ENCODE measurements around the gene TPCN1. TPM values are rescaled to one million over a fixed set of nuclear protein-coding genes. Genes with fewer than 3 reads are reported as not detected.
A peak's percentile ranks its signal among the peaks of the same experiment; 100 is the strongest.

TPCN1 gene
- total RNA-seq, 1 donor from 2014 or later = 31.0 TPM

GRCh38 chr12:113291586-113291985, 70.3 kb downstream of the TPCN1 start:
- intact Hi-C loops (cut with micrococcal nuclease) = no loop called here
- H3K27ac Mint-ChIP-seq = no peak overlapping the region
- peaks cover 40% of the 10 kb centered on the region for H3K36me3 Mint-ChIP-seq (ENCODE audit: low read depth)
- no peaks in the 10 kb centered on the region for H3K27me3 Mint-ChIP-seq
- DNase-seq = no peak
- H3K9me3 Mint-ChIP-seq = no peaks in the 10 kb centered on the region
- H3K4me3 Mint-ChIP-seq = no peak overlapping the region
- H3K4me1 Mint-ChIP-seq = no peaks in the 10 kb centered on the region

GRCh38 chr12:113292091-113292490, 70.8 kb downstream of the TPCN1 start:
- Mint-ChIP-seq H3K4me3 (no peak overlapping the region), H3K9me3 (no peaks in the 10 kb centered on the region), H3K36me3 (ENCODE audit: low read depth) (peaks cover 42% of the 10 kb centered on the region), H3K4me1 (no peaks in the 10 kb centered on the region), H3K27ac (no peak overlapping the region), H3K27me3 (no peaks in the 10 kb centered on the region)
- DNase-seq = no peak
- intact Hi-C loops (cut with micrococcal nuclease) = no loop called here

GRCh38 chr12:113292547-113292946, 71.3 kb downstream of the TPCN1 start:
- H3K27me3 Mint-ChIP-seq = no peaks in the 10 kb centered on the region
- peaks cover 42% of the 10 kb centered on the region for H3K36me3 Mint-ChIP-seq (ENCODE audit: low read depth)
- intact Hi-C loops (cut with micrococcal nuclease) = no loop called here
- no peak overlapping the region for H3K4me3 Mint-ChIP-seq
- no peak overlapping the region for H3K27ac Mint-ChIP-seq
- DNase-seq = no peak
- H3K4me1 Mint-ChIP-seq = no peaks in the 10 kb centered on the region
- H3K9me3 Mint-ChIP-seq = no peaks in the 10 kb centered on the region

GRCh38 chr12:113293100-113293499, 71.8 kb downstream of the TPCN1 start:
- Mint-ChIP-seq H3K27me3 (no peaks in the 10 kb centered on the region), H3K27ac (no peak overlapping the region), H3K9me3 (no peaks in the 10 kb centered on the region), H3K36me3 (ENCODE audit: low read depth) (peaks cover 42% of the 10 kb centered on the region), H3K4me1 (no peaks in the 10 kb centered on the region), H3K4me3 (no peak overlapping the region)
- no peak for DNase-seq
- intact Hi-C loops (cut with micrococcal nuclease) = no loop called here

GRCh38 chr12:113295886-113296556, 74.8 kb downstream of the TPCN1 start:
- DNase-seq = no peak
- Mint-ChIP-seq H3K4me3 (no peak overlapping the region), H3K27ac (no peak overlapping the region), H3K27me3 (no peaks in the 10 kb centered on the region), H3K36me3 (ENCODE audit: low read depth) (peaks cover 41% of the 10 kb centered on the region), H3K4me1 (peaks cover 3% of the 10 kb centered on the region), H3K9me3 (no peaks in the 10 kb centered on the region)
- intact Hi-C loops (cut with micrococcal nuclease) = no loop called here

GRCh38 chr12:113296557-113297213, 75.4 kb downstream of the TPCN1 start:
- Mint-ChIP-seq H3K27ac (no peak overlapping the region), H3K4me1 (peaks cover 3% of the 10 kb centered on the region), H3K4me3 (no peak overlapping the region), H3K9me3 (no peaks in the 10 kb centered on the region), H3K36me3 (ENCODE audit: low read depth) (peaks cover 40% of the 10 kb centered on the region), H3K27me3 (no peaks in the 10 kb centered on the region)
- DNase-seq = no peak
- intact Hi-C loops (cut with micrococcal nuclease) = no loop called here

GRCh38 chr12:113297214-113297587, 75.9 kb downstream of the TPCN1 start:
- Mint-ChIP-seq H3K9me3 (no peaks in the 10 kb centered on the region), H3K4me1 (peaks cover 3% of the 10 kb centered on the region), H3K4me3 (no peak overlapping the region), H3K27me3 (no peaks in the 10 kb centered on the region), H3K36me3 (ENCODE audit: low read depth) (peaks cover 39% of the 10 kb centered on the region), H3K27ac (no peak overlapping the region)
- no peak for DNase-seq
- intact Hi-C loops (cut with micrococcal nuclease) = no loop called here

- Mint-ChIP-seq H3K36me3 (ENCODE audit: low read depth) (peaks cover 39% of the 10 kb centered on the region), H3K4me3 (no peak overlapping the region), H3K27ac (no peak overlapping the region), H3K27me3 (no peaks in the 10 kb centered on the region), H3K9me3 (no peaks in the 10 kb centered on the region), H3K4me1 (peaks cover 8% of the 10 kb centered on the region)
- no peak for DNase-seq
- intact Hi-C loops (cut with micrococcal nuclease) = no loop called here
Measured at GRCh38 chr12:113297621-113298471, 76.6 kb downstream of the TPCN1 start.

- peaks cover 14% of the 10 kb centered on the region for H3K4me1 Mint-ChIP-seq
Measured at GRCh38 chr12:113298472-113298817, 77.2 kb downstream of the TPCN1 start.

GRCh38 chr12:113298861-113299545, 77.7 kb downstream of the TPCN1 start:
- intact Hi-C loops (cut with micrococcal nuclease) = no loop called here

More at GRCh38 chr12:113298472-113298817, 77.2 kb downstream of the TPCN1 start:
- no peak overlapping the region for H3K4me3 Mint-ChIP-seq
- no peak overlapping the region for H3K27ac Mint-ChIP-seq
- intact Hi-C loops (cut with micrococcal nuclease) = no loop called here
- DNase-seq = no peak
- H3K36me3 Mint-ChIP-seq (ENCODE audit: low read depth) = peaks cover 39% of the 10 kb centered on the region
- H3K9me3 Mint-ChIP-seq = no peaks in the 10 kb centered on the region
- no peaks in the 10 kb centered on the region for H3K27me3 Mint-ChIP-seq

GRCh38 chr12:113299619-113300237, 78.5 kb downstream of the TPCN1 start:
- Mint-ChIP-seq H3K27me3 (no peaks in the 10 kb centered on the region), H3K9me3 (no peaks in the 10 kb centered on the region), H3K4me1 (peaks cover 17% of the 10 kb centered on the region), H3K4me3 (no peak overlapping the region), H3K36me3 (ENCODE audit: low read depth) (peaks cover 39% of the 10 kb centered on the region), H3K27ac (peak overlapping the region; percentile 8)
- DNase-seq = no peak
- intact Hi-C loops (cut with micrococcal nuclease) = no loop called here

More at GRCh38 chr12:113298861-113299545, 77.7 kb downstream of the TPCN1 start:
- no peaks in the 10 kb centered on the region for H3K27me3 Mint-ChIP-seq
- no peaks in the 10 kb centered on the region for H3K9me3 Mint-ChIP-seq
- DNase-seq = no peak
- no peak overlapping the region for H3K27ac Mint-ChIP-seq
- H3K36me3 Mint-ChIP-seq (ENCODE audit: low read depth) = peaks cover 40% of the 10 kb centered on the region
- peaks cover 17% of the 10 kb centered on the region for H3K4me1 Mint-ChIP-seq
- H3K4me3 Mint-ChIP-seq = no peak overlapping the region

GRCh38 chr12:113301811-113302210, 80.5 kb downstream of the TPCN1 start:
- H3K4me1 Mint-ChIP-seq = peaks cover 17% of the 10 kb centered on the region
- no peak overlapping the region for H3K4me3 Mint-ChIP-seq
- no peak overlapping the region for H3K27ac Mint-ChIP-seq
- H3K36me3 Mint-ChIP-seq (ENCODE audit: low read depth) = peaks cover 36% of the 10 kb centered on the region
- DNase-seq = no peak
- no peaks in the 10 kb centered on the region for H3K27me3 Mint-ChIP-seq
- intact Hi-C loops (cut with micrococcal nuclease) = no loop called here
- no peaks in the 10 kb centered on the region for H3K9me3 Mint-ChIP-seq

- peak overlapping the region; percentile 52 for H3K27ac Mint-ChIP-seq
- H3K4me3 Mint-ChIP-seq = peak overlapping the region; percentile 43
- no peaks in the 10 kb centered on the region for H3K27me3 Mint-ChIP-seq
- intact Hi-C loops (cut with micrococcal nuclease) = no loop called here
- H3K4me1 Mint-ChIP-seq = peaks cover 17% of the 10 kb centered on the region
- H3K9me3 Mint-ChIP-seq = no peaks in the 10 kb centered on the region
- peaks cover 39% of the 10 kb centered on the region for H3K36me3 Mint-ChIP-seq (ENCODE audit: low read depth)
- no peak for DNase-seq
Measured at GRCh38 chr12:113302466-113302865, 81.2 kb downstream of the TPCN1 start.

Measured in activated CD4-positive, alpha-beta T cell treated with anti-CD3 and anti-CD28 coated beads, Interleukin-2, amount 10 ng/mL, durations not matched to agents 24 days and 14 days (primary cell).